Gastroesophageal sphincter (tissue), 3 donors: ENCODE measurements around the gene TACC3.

Experiments
- CTCF ChIP-seq, 4 experiments: fragments of 200-600 bp in 2 of 4; fragments of 450-650 bp in 2 of 4; sonication (generic) in 1 of 4; IDR thresholded peaks; one replicate each; pipeline ENCODE4 v1.5.1; 2017 to 2019; ENCODE audit warnings: antibody characterized with exemption in 4 of 4, mild to moderate bottlenecking in 2 of 4, moderate library complexity in 2 of 4
- POLR2A ChIP-seq, 2 donors: fragments of 450-650 bp; IDR thresholded peaks; one replicate each; pipeline ENCODE4 v1.6.1; 2017; ENCODE audit warnings: antibody characterized with exemption in 2 of 2, mild to moderate bottlenecking in 2 of 2, moderate library complexity in 1 of 2
- POLR2AphosphoS5 ChIP-seq: sonication (generic); formaldehyde crosslinking; IDR thresholded peaks from one replicate; pipeline ENCODE4 v1.6.1; 2017; ENCODE audit warnings: antibody characterized with exemption

DNA sequence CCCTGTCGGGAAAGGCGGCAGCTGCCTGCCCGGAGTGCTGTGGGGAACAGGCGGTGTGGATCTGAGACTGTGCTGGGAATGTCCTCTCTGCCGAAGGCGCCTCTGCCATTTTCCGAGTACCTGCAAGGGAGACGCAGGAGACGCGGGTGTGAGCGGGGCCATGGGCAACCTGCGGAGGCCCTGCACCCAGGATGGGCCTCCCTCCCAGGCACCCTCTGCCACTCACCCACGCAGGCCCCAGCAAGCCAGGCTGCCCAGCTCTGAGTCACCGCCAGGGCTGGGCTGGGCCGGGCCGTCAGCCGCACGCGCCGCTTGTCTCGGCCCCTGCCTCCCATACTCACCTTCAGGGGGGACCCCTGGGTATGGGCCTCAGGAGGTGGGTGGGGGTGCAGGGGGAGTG, 68.2 kb downstream of the TACC3 start:
- TF ChIP-seq CTCF (IDR thresholded peaks at IDR 0.05), result no peak
- TF ChIP-seq POLR2AphosphoS5, result no peak
- no peak for TF ChIP-seq POLR2A (IDR thresholded peaks at IDR 0.05)
